GM21360 (cell line): ENCODE results near the gene PEAK1.
"Not testable (repeated sequence)": the region's sequence is repeated elsewhere in the genome, so short reads cannot be mapped to it uniquely, and the experiment has no call there.

Experiments
- ATAC-seq: cut with Tn5 transposase; IDR thresholded peaks from one replicate; pipeline ENCODE4 v1.9.1; 2021; ENCODE audit warnings: mild to moderate bottlenecking, moderate library complexity; ENCODE audit not compliant: unreplicated experiment

PEAK1 gene

GRCh38 chr15:77406173-77406759, 13.6 kb downstream of the PEAK1 start:
- ATAC-seq, result not testable (repeated sequence)

GRCh38 chr15:77402740-77403379, 17.0 kb downstream of the PEAK1 start:
- no peak for ATAC-seq

- ATAC-seq, result no peak
Observed at GRCh38 chr15:77400258-77400657, 19.6 kb downstream of the PEAK1 start.

GRCh38 chr15:77398927-77399326, 21.0 kb downstream of the PEAK1 start:
- no peak for ATAC-seq

- no peak for ATAC-seq
Observed at GRCh38 chr15:77396692-77397091, 23.2 kb downstream of the PEAK1 start.

GRCh38 chr15:77395013-77395774, 24.7 kb downstream of the PEAK1 start:
- ATAC-seq, result no peak

- no peak for ATAC-seq
Observed at GRCh38 chr15:77393471-77393840, 26.4 kb downstream of the PEAK1 start.

- no peak for ATAC-seq
Observed at GRCh38 chr15:77392762-77393470, 27.0 kb downstream of the PEAK1 start.

- ATAC-seq, result no peak
Observed at GRCh38 chr15:77391372-77391951, 28.4 kb downstream of the PEAK1 start.

GRCh38 chr15:77387365-77388105, 32.4 kb downstream of the PEAK1 start:
- no peak for ATAC-seq

GRCh38 chr15:77386626-77387025, 33.3 kb downstream of the PEAK1 start:
- no peak for ATAC-seq

- ATAC-seq, result no peak
Observed at GRCh38 chr15:77384589-77385359, 35.1 kb downstream of the PEAK1 start.

- no peak for ATAC-seq
Observed at GRCh38 chr15:77384086-77384485, 35.8 kb downstream of the PEAK1 start.

GRCh38 chr15:77380033-77380432, 39.9 kb downstream of the PEAK1 start:
- ATAC-seq, result no peak

GRCh38 chr15:77376770-77377169, 43.1 kb downstream of the PEAK1 start:
- ATAC-seq, result no peak

GRCh38 chr15:77375133-77375532, 44.8 kb downstream of the PEAK1 start:
- ATAC-seq, result no peak

- ATAC-seq, result no peak
Observed at GRCh38 chr15:77373441-77373840, 46.5 kb downstream of the PEAK1 start.

GRCh38 chr15:77371850-77372563, 47.9 kb downstream of the PEAK1 start:
- ATAC-seq, result no peak

- ATAC-seq, result no peak
Observed at GRCh38 chr15:77370580-77370979, 49.3 kb downstream of the PEAK1 start.
